GM23338 (cell line): ENCODE measurements around the gene RBM44. TPM values are rescaled to one million over a fixed set of nuclear protein-coding genes. Genes with fewer than 3 reads are reported as not detected.

Source experiments
- ATAC-seq: fragments of 200-7000 bp; cut with Tn5 transposase; 3 replicates; pipeline ENCODE4 v1.9.1; 2020
- DNase-seq: peaks from one replicate; pipeline ENCODE4 v3.0.0-alpha.2; 2015; ENCODE audit warnings: low spot score
- H2AFZ ChIP-seq: fragments of 200-600 bp; sonication (generic); 2 replicates; pipeline ENCODE4 v1.8.0; 2016; ENCODE audit warnings: antibody characterized with exemption, mild to moderate bottlenecking, moderate library complexity
- H3F3A ChIP-seq: fragments of 200-600 bp; sonication (generic); replicated peaks from 2 replicates; pipeline ENCODE4 v1.8.0; 2017; ENCODE audit warnings: antibody characterized with exemption, mixed run types, low read depth
- H3K27ac ChIP-seq: fragments of 200-600 bp; sonication (generic); 2 replicates; pipeline ENCODE4 v1.6.1; 2016; ENCODE audit warnings: low read depth
- H3K27me3 ChIP-seq: fragments of 200-600 bp; sonication (generic); 2 replicates; pipeline ENCODE4 v1.8.0; 2016; ENCODE audit warnings: mild to moderate bottlenecking, mixed run types, moderate library complexity; ENCODE audit not compliant: insufficient read depth
- H3K36me3 ChIP-seq: fragments of 200-600 bp; sonication (generic); 2 replicates; pipeline ENCODE4 v1.8.0; 2016; ENCODE audit warnings: mild to moderate bottlenecking; ENCODE audit not compliant: insufficient read depth
- H3K4me1 ChIP-seq: fragments of 200-600 bp; sonication (generic); 2 replicates; pipeline ENCODE4 v1.8.0; 2016; ENCODE audit warnings: mild to moderate bottlenecking, moderate library complexity; ENCODE audit not compliant: insufficient read depth
- H3K4me2 ChIP-seq: fragments of 200-600 bp; sonication (generic); 2 replicates; pipeline ENCODE4 v1.7.1; 2017; ENCODE audit warnings: mixed run types
- H3K4me3 ChIP-seq: fragments of 200-600 bp; sonication (generic); 2 replicates; pipeline ENCODE4 v1.6.1; 2016; ENCODE audit warnings: mixed run types
- H3K79me2 ChIP-seq: fragments of 200-600 bp; sonication (generic); replicated peaks from 2 replicates; pipeline ENCODE4 v1.8.0; 2017; ENCODE audit warnings: mild to moderate bottlenecking; ENCODE audit not compliant: insufficient read depth
- H3K9me2 ChIP-seq: fragments of 200-600 bp; sonication (generic); 2 replicates; pipeline ENCODE4 v1.8.0; 2017; ENCODE audit not compliant: insufficient read depth
- H4K20me1 ChIP-seq: fragments of 200-600 bp; sonication (generic); replicated peaks from 2 replicates; pipeline ENCODE4 v1.8.0; 2017; ENCODE audit warnings: mild to moderate bottlenecking; ENCODE audit not compliant: insufficient read depth
- H3K27ac Mint-ChIP-seq: 2 replicates; pipeline ENCODE4 v1.8.0; 2020; ENCODE audit warnings: inconsistent platforms, mild to moderate bottlenecking, moderate library complexity, mixed read lengths
- H3K27me3 Mint-ChIP-seq: 3 replicates; pipeline ENCODE4 v1.8.0; 2022; ENCODE audit warnings: low read depth, mild to moderate bottlenecking, moderate library complexity, mixed read lengths, inconsistent platforms; ENCODE audit not compliant: insufficient read depth, poor library complexity
- H3K36me3 Mint-ChIP-seq: 3 replicates; pipeline ENCODE4 v1.8.0; 2021; ENCODE audit warnings: low read depth, mild to moderate bottlenecking, inconsistent platforms, moderate library complexity, mixed read lengths
- H3K4me1 Mint-ChIP-seq: 3 replicates; pipeline ENCODE4 v1.8.0; 2020; ENCODE audit warnings: mild to moderate bottlenecking, inconsistent platforms, mixed read lengths
- H3K4me3 Mint-ChIP-seq: 3 replicates; pipeline ENCODE4 v1.8.0; 2021; ENCODE audit warnings: moderate library complexity, mild to moderate bottlenecking, inconsistent platforms, mixed read lengths
- H3K9me3 Mint-ChIP-seq: 3 replicates; pipeline ENCODE4 v1.8.0; 2020; ENCODE audit warnings: moderate library complexity, mild to moderate bottlenecking, inconsistent platforms, mixed read lengths
- CREB1 ChIP-seq: fragments of 250-450 bp; sonication (Bioruptor Pico); IDR thresholded peaks from 2 replicates; pipeline ENCODE4 v1.5.0; 2020; ENCODE audit warnings: low read depth, mild to moderate bottlenecking, moderate library complexity
- EZH2 ChIP-seq: fragments of 200-600 bp; sonication (generic); IDR thresholded peaks from one replicate; pipeline ENCODE4 v1.8.0; 2017; ENCODE audit warnings: antibody characterized with exemption, mild to moderate bottlenecking, low read depth; ENCODE audit not compliant: unreplicated experiment
- EZH2phosphoT487 ChIP-seq: fragments of 200-600 bp; sonication (generic); IDR thresholded peaks from one replicate; pipeline ENCODE4 v1.8.1; 2018; ENCODE audit warnings: antibody characterized with exemption; ENCODE audit not compliant: unreplicated experiment
- JUNB ChIP-seq: IDR thresholded peaks from one replicate; pipeline ENCODE4 v1.6.1; 2016; ENCODE audit warnings: antibody characterized with exemption; ENCODE audit not compliant: unreplicated experiment
- NANOG ChIP-seq: IDR thresholded peaks from 2 replicates; pipeline ENCODE4 v1.6.1; 2016; ENCODE audit warnings: antibody characterized with exemption, borderline replicate concordance
- POLR2AphosphoS5 ChIP-seq: IDR thresholded peaks from 2 replicates; pipeline ENCODE4 v1.6.1; 2016; ENCODE audit warnings: antibody characterized with exemption, low read depth
- STAT1 ChIP-seq: IDR thresholded peaks from one replicate; pipeline ENCODE4 v1.6.1; 2016; ENCODE audit warnings: antibody characterized with exemption; ENCODE audit not compliant: unreplicated experiment
- ZNF114 ChIP-seq: fragments of 250-450 bp; sonication (Bioruptor Pico); IDR thresholded peaks from 2 replicates; pipeline ENCODE4 v1.5.0; 2020; ENCODE audit warnings: mild to moderate bottlenecking, moderate library complexity
- ZNF331 ChIP-seq: fragments of 250-450 bp; sonication (Bioruptor Pico); IDR thresholded peaks from 2 replicates; pipeline ENCODE4 v1.5.0; 2020; ENCODE audit warnings: low read depth, mild to moderate bottlenecking, moderate library complexity
- polyA plus RNA-seq: library from polyadenylated mRNA; unstranded; fragments of >200 nt; fragmentation: Nextera tagmentation; extraction: Ambion mirVana; gene quantifications from 2 replicates; pipeline ENCODE4 v1.2.1, GENCODE V29; 2016
- total RNA-seq: library from RNA; depleted of rRNA; stranded (reverse); fragments of >200 nt; shearing (Covaris generic); gene quantifications from 2 replicates; pipeline ENCODE4 v1.2.3, GENCODE V29; 2014
- TF ChIP-seq, protein P1 (sequence below): IDR thresholded peaks from one replicate; pipeline ENCODE4 v1.6.1; 2018; ENCODE audit warnings: antibody characterized with exemption; ENCODE audit not compliant: unreplicated experiment
- TF ChIP-seq, protein P2 (sequence below), 2 experiments: fragments of 200-600 bp in 1 of 2; sonication (generic) in 1 of 2; conservative IDR thresholded peaks; 2 replicates each; pipeline versions ENCODE4 v1.5.1 to v1.6.1; 2016 to 2017; ENCODE audit warnings: antibody characterized with exemption in 2 of 2, low read depth in 2 of 2, mild to moderate bottlenecking in 2 of 2, moderate library complexity in 1 of 2
- TF ChIP-seq, protein P3 (sequence below): IDR thresholded peaks from 2 replicates; pipeline ENCODE4 v1.6.1; 2016; ENCODE audit warnings: antibody characterized with exemption

Gene RBM44
- total and polyA plus RNA-seq, 2 experiments from 2014 or later, result 0.29 to 0.87 TPM

DNA sequence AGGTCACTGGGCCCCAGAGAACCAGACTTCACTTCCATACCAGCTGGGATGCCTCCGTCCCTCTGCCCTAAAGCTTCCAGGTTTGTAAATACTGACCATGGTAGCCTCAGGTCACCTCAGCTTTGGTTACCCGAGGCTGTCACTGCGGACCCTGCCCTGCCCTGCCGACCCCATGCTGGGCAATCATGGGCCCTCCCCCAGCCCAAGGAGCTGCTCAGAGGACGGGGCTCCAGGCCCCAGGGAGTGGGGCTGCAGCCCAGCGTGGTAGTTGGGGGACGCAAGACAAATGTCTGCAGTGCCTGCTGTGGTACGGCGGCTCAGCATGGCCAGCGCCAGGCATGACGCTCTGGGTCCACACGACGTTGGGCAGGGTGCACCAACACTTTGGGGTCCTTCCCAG, 86.1 kb downstream of the RBM44 start:
- no peaks in the 10 kb centered on the region for H3K36me3 ChIP-seq
- Mint-ChIP-seq H3K27me3 (peaks cover 5% of the 10 kb centered on the region), H3K36me3 (no peaks in the 10 kb centered on the region), H3K27ac (no peak overlapping the region), H3K4me3 (no peak overlapping the region), H3K4me1 (no peaks in the 10 kb centered on the region), H3K9me3 (no peaks in the 10 kb centered on the region)
- DNase-seq, result no peak
- no peak overlapping the region for H3K4me3 ChIP-seq
- no peaks in the 10 kb centered on the region for H3K27me3 ChIP-seq
- H3K4me1 ChIP-seq, result no peaks in the 10 kb centered on the region
- no peak overlapping the region for H3K4me2 ChIP-seq
- TF ChIP-seq EZH2 (no peak), JUNB (no peak), STAT1 (no peak), EZH2phosphoT487 (no peak), NANOG (no peak), ZNF331 (CRISPR knock-in tag) (no peak), ZNF114 (CRISPR knock-in tag) (no peak), POLR2AphosphoS5 (no peak), CREB1 (CRISPR knock-in tag) (no peak)
- TF ChIP-seq, protein P1, sequence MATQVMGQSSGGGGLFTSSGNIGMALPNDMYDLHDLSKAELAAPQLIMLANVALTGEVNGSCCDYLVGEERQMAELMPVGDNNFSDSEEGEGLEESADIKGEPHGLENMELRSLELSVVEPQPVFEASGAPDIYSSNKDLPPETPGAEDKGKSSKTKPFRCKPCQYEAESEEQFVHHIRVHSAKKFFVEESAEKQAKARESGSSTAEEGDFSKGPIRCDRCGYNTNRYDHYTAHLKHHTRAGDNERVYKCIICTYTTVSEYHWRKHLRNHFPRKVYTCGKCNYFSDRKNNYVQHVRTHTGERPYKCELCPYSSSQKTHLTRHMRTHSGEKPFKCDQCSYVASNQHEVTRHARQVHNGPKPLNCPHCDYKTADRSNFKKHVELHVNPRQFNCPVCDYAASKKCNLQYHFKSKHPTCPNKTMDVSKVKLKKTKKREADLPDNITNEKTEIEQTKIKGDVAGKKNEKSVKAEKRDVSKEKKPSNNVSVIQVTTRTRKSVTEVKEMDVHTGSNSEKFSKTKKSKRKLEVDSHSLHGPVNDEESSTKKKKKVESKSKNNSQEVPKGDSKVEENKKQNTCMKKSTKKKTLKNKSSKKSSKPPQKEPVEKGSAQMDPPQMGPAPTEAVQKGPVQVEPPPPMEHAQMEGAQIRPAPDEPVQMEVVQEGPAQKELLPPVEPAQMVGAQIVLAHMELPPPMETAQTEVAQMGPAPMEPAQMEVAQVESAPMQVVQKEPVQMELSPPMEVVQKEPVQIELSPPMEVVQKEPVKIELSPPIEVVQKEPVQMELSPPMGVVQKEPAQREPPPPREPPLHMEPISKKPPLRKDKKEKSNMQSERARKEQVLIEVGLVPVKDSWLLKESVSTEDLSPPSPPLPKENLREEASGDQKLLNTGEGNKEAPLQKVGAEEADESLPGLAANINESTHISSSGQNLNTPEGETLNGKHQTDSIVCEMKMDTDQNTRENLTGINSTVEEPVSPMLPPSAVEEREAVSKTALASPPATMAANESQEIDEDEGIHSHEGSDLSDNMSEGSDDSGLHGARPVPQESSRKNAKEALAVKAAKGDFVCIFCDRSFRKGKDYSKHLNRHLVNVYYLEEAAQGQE, result no peak
- TF ChIP-seq, protein P2, sequence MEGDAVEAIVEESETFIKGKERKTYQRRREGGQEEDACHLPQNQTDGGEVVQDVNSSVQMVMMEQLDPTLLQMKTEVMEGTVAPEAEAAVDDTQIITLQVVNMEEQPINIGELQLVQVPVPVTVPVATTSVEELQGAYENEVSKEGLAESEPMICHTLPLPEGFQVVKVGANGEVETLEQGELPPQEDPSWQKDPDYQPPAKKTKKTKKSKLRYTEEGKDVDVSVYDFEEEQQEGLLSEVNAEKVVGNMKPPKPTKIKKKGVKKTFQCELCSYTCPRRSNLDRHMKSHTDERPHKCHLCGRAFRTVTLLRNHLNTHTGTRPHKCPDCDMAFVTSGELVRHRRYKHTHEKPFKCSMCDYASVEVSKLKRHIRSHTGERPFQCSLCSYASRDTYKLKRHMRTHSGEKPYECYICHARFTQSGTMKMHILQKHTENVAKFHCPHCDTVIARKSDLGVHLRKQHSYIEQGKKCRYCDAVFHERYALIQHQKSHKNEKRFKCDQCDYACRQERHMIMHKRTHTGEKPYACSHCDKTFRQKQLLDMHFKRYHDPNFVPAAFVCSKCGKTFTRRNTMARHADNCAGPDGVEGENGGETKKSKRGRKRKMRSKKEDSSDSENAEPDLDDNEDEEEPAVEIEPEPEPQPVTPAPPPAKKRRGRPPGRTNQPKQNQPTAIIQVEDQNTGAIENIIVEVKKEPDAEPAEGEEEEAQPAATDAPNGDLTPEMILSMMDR (conservative IDR thresholded peaks at IDR 0.05; ENCODE audit: low read depth in 2 of 2), result no peak
- TF ChIP-seq, protein P3, sequence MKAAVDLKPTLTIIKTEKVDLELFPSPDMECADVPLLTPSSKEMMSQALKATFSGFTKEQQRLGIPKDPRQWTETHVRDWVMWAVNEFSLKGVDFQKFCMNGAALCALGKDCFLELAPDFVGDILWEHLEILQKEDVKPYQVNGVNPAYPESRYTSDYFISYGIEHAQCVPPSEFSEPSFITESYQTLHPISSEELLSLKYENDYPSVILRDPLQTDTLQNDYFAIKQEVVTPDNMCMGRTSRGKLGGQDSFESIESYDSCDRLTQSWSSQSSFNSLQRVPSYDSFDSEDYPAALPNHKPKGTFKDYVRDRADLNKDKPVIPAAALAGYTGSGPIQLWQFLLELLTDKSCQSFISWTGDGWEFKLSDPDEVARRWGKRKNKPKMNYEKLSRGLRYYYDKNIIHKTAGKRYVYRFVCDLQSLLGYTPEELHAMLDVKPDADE, result no peak
- no peaks in the 10 kb centered on the region for H3K9me2 ChIP-seq
- no peak overlapping the region for H3K27ac ChIP-seq
- no peaks in the 10 kb centered on the region for H3F3A ChIP-seq
- H4K20me1 ChIP-seq, result no peaks in the 10 kb centered on the region
- ATAC-seq, result peak; percentile 32
- H2AFZ ChIP-seq, result no peak overlapping the region
- H3K79me2 ChIP-seq, result no peaks in the 10 kb centered on the region
